IMR-90 (cell line): ENCODE results near the gene IGF2. TPM values are rescaled to one million over a fixed set of nuclear protein-coding genes. Genes with fewer than 3 reads are reported as not detected.

Source experiments
- ATAC-seq: fragments of 200-7000 bp; cut with Tn5 transposase; 2 replicates; pipeline ENCODE4 v1.9.1; 2020; ENCODE audit warnings: low read depth, mild to moderate bottlenecking, moderate library complexity
- BruUV-seq: library from RNA; stranded (reverse); fragments of 400-500 nt; replicated peaks from 2 replicates; lab custom pipeline; 2021; lab: Mats Ljungman, UMichigan
- CTCF ChIA-PET: fragments of 300-600 bp; formaldehyde crosslinking; extraction: SDS; loops from one replicate; lab custom pipeline; 2021; ENCODE audit warnings: antibody characterized with exemption; lab: Yijun Ruan, JAX
- POLR2A ChIA-PET: fragments of 300-600 bp; sonication (Branson Sonifier 250); formaldehyde crosslinking; loops from one replicate; lab custom pipeline; 2022; ENCODE audit warnings: antibody characterized with exemption; ENCODE audit not compliant: unreplicated experiment; lab: Charles Lee
- DNase-seq: peaks from one replicate; pipeline ENCODE4 v3.0.0; 2013
- H2AFZ ChIP-seq: replicated peaks from 2 replicates; pipeline ENCODE3; 2013; ENCODE audit warnings: low read length, mild to moderate bottlenecking; ENCODE audit not compliant: poor library complexity
- H2AK5ac ChIP-seq: 2 replicates; pipeline ENCODE4 v1.6.1; 2013; ENCODE audit warnings: low read depth, low read length, inconsistent platforms
- H2AK9ac ChIP-seq: replicated peaks from 2 replicates; pipeline ENCODE3; 2013; ENCODE audit warnings: mild to moderate bottlenecking, low read depth, low read length, moderate library complexity; ENCODE audit not compliant: poor library complexity
- H2BK120ac ChIP-seq: 2 replicates; pipeline ENCODE4 v1.6.1; 2013; ENCODE audit warnings: low read depth, low read length, inconsistent platforms
- H2BK15ac ChIP-seq: 3 replicates; pipeline ENCODE4 v1.6.1; 2013; ENCODE audit warnings: low read depth, low read length, inconsistent platforms
- H2BK20ac ChIP-seq: 2 replicates; pipeline ENCODE4 v1.6.1; 2013; ENCODE audit warnings: low read depth, mild to moderate bottlenecking, inconsistent platforms, low read length, moderate library complexity
- H2BK5ac ChIP-seq: 2 replicates; pipeline ENCODE4 v1.6.1; 2013; ENCODE audit warnings: mild to moderate bottlenecking, low read depth, low read length, inconsistent platforms; ENCODE audit not compliant: poor library complexity, severe bottlenecking
- H3K14ac ChIP-seq: replicated peaks from 2 replicates; pipeline ENCODE4 v1.6.1; 2013; ENCODE audit warnings: low read depth, low read length, inconsistent platforms
- H3K18ac ChIP-seq: 2 replicates; pipeline ENCODE4 v1.6.1; 2013; ENCODE audit warnings: low read depth, low read length, control low read depth
- H3K23ac ChIP-seq: 2 replicates; pipeline ENCODE4 v1.6.1; 2013; ENCODE audit warnings: low read depth, low read length, inconsistent platforms
- H3K27ac ChIP-seq: 2 replicates; pipeline ENCODE4 v1.5.1; 2013; ENCODE audit warnings: mild to moderate bottlenecking, control low read depth, low read length; ENCODE audit not compliant: insufficient read depth
- H3K27me3 ChIP-seq: 2 replicates; pipeline ENCODE4 v1.6.1; 2013; ENCODE audit warnings: low read length; ENCODE audit not compliant: control insufficient read depth, insufficient read depth
- H3K36me3 ChIP-seq: 2 replicates; pipeline ENCODE4 v1.6.1; 2013; ENCODE audit warnings: low read length, mixed read lengths; ENCODE audit not compliant: control insufficient read depth, insufficient read depth
- H3K4ac ChIP-seq: 2 replicates; pipeline ENCODE4 v1.6.1; 2013; ENCODE audit warnings: low read depth, low read length, inconsistent platforms
- H3K4me1 ChIP-seq: 2 replicates; pipeline ENCODE4 v1.6.1; 2013; ENCODE audit warnings: low read length, mixed read lengths; ENCODE audit not compliant: control insufficient read depth, insufficient read depth
- H3K4me2 ChIP-seq: 2 replicates; pipeline ENCODE4 v1.6.1; 2013; ENCODE audit warnings: low read depth, mild to moderate bottlenecking, control low read depth, low read length, moderate library complexity
- H3K4me3 ChIP-seq: 2 replicates; pipeline ENCODE4 v1.5.1; 2013; ENCODE audit warnings: low read depth, mild to moderate bottlenecking, control low read depth, low read length, moderate library complexity; ENCODE audit not compliant: insufficient read depth
- H3K56ac ChIP-seq: 2 replicates; pipeline ENCODE4 v1.6.1; 2013; ENCODE audit warnings: low read length, inconsistent platforms; ENCODE audit not compliant: insufficient read depth; ENCODE audit errors: extremely low read depth
- H3K79me1 ChIP-seq, 2 experiments: 2 replicates each; pipeline ENCODE4 v1.6.1; 2013; ENCODE audit warnings: low read length in 2 of 2, inconsistent platforms in 1 of 2, low read depth in 1 of 2
- H3K9ac ChIP-seq: 2 replicates; pipeline ENCODE4 v1.6.1; 2013; ENCODE audit warnings: low read depth, low read length, control low read depth
- H3K9me1 ChIP-seq: 2 replicates; pipeline ENCODE4 v1.6.1; 2013; ENCODE audit warnings: low read length, inconsistent platforms; ENCODE audit not compliant: insufficient read depth
- H3K9me3 ChIP-seq: 2 replicates; pipeline ENCODE4 v1.6.1; 2013; ENCODE audit warnings: low read length; ENCODE audit not compliant: control insufficient read depth, insufficient read depth
- H4K20me1 ChIP-seq: 2 replicates; pipeline ENCODE4 v1.6.1; 2013; ENCODE audit warnings: low read length, inconsistent platforms; ENCODE audit not compliant: insufficient read depth
- H4K5ac ChIP-seq: 2 replicates; pipeline ENCODE4 v1.6.1; 2013; ENCODE audit warnings: mild to moderate bottlenecking, low read depth, low read length, control low read depth
- H4K8ac ChIP-seq, 2 experiments: 2 replicates each; pipeline ENCODE4 v1.6.1; 2013; ENCODE audit warnings: low read depth in 2 of 2, low read length in 2 of 2, control low read depth in 1 of 2, inconsistent platforms in 1 of 2
- H4K91ac ChIP-seq: 2 replicates; pipeline ENCODE4 v1.6.1; 2013; ENCODE audit warnings: low read depth, low read length, inconsistent platforms; ENCODE audit not compliant: insufficient read depth
- BHLHE40 ChIP-seq: fragments of 150-350 bp; IDR thresholded peaks from 2 replicates; pipeline ENCODE4 v1.6.1; 2016; ENCODE audit warnings: mild to moderate bottlenecking, low read depth, low read length
- CEBPB ChIP-seq: IDR thresholded peaks from 2 replicates; pipeline ENCODE4 v1.6.1; 2012; ENCODE audit warnings: low read depth, low read length, improper control_type of control experiment
- CHD1 ChIP-seq: IDR thresholded peaks from 2 replicates; pipeline ENCODE4 v1.6.1; 2012; ENCODE audit warnings: low read depth, low read length, improper control_type of control experiment
- CTCF ChIP-seq: conservative IDR thresholded peaks from 2 replicates; pipeline ENCODE4 v1.5.1; 2012; ENCODE audit warnings: mild to moderate bottlenecking, low read depth, low read length, improper control_type of control experiment
- ELK1 ChIP-seq: fragments of 150-350 bp; IDR thresholded peaks from 2 replicates; pipeline ENCODE4 v1.6.1; 2016; ENCODE audit warnings: low read depth, mild to moderate bottlenecking, low read length, moderate library complexity, borderline replicate concordance
- FOS ChIP-seq: fragments of 150-350 bp; IDR thresholded peaks from 2 replicates; pipeline ENCODE4 v1.6.1; 2016; ENCODE audit warnings: low read depth, low read length
- MAFK ChIP-seq: IDR thresholded peaks from 2 replicates; pipeline ENCODE4 v1.6.1; 2012; ENCODE audit warnings: low read depth, low read length, improper control_type of control experiment
- MAZ ChIP-seq: IDR thresholded peaks from 2 replicates; pipeline ENCODE4 v1.6.1; 2012; ENCODE audit warnings: low read depth, mild to moderate bottlenecking, low read length, improper control_type of control experiment, moderate library complexity, borderline replicate concordance
- MXI1 ChIP-seq: IDR thresholded peaks from 2 replicates; pipeline ENCODE4 v1.6.1; 2012; ENCODE audit warnings: low read depth, mild to moderate bottlenecking, low read length, moderate library complexity, borderline replicate concordance
- POLR2A ChIP-seq: IDR thresholded peaks from 2 replicates; pipeline ENCODE4 v1.6.1; 2012; ENCODE audit warnings: mild to moderate bottlenecking, low read depth, low read length
- RAD21 ChIP-seq: IDR thresholded peaks from 2 replicates; pipeline ENCODE4 v1.6.1; 2012; ENCODE audit warnings: low read length, improper control_type of control experiment
- RCOR1 ChIP-seq: IDR thresholded peaks from 2 replicates; pipeline ENCODE4 v1.6.1; 2012; ENCODE audit warnings: mild to moderate bottlenecking, low read length, improper control_type of control experiment; ENCODE audit not compliant: insufficient replicate concordance
- RFX5 ChIP-seq: IDR thresholded peaks from 2 replicates; pipeline ENCODE4 v1.8.0; 2012; ENCODE audit warnings: low read depth, mild to moderate bottlenecking, low read length, moderate library complexity
- SMC3 ChIP-seq: fragments of 150-350 bp; IDR thresholded peaks from 2 replicates; pipeline ENCODE4 v1.6.1; 2016; ENCODE audit warnings: low read depth, mild to moderate bottlenecking, antibody characterized with exemption, low read length, moderate library complexity
- WGBS, 2 experiments: methylation state at CpG; one replicate each; pipeline versions ENCODE4 v1.1.5 to v1.1.7; 2013; ENCODE audit warnings: missing lambda C conversion rate in 2 of 2; ENCODE audit not compliant: insufficient read length in 1 of 2; ENCODE audit errors: extremely low coverage in 2 of 2; 5-methylcytosine and 5-hydroxymethylcytosine counted together
- dilution Hi-C: fragments of 300-500 bp; cut with HindIII; formaldehyde crosslinking; loops from one replicate; pipeline ENCODE4 v1.14.3; 2018; ENCODE audit warnings: low sequenced_read_pairs; ENCODE audit not compliant: unreplicated experiment
- in situ Hi-C: fragments of 300-500 bp; cut with MboI; formaldehyde crosslinking; loops from 3 replicates; pipeline ENCODE4 v1.14.3; 2019; ENCODE audit warnings: low sequenced_read_pairs, inconsistent platforms, mixed read lengths
- intact Hi-C: fragments of 100-400 bp; cut with micrococcal nuclease; formaldehyde crosslinking; loops from 2 replicates; pipeline ENCODE4 v1.10.0; 2022
- polyA plus RNA-seq, 3 experiments: library from polyadenylated mRNA; depleted of rRNA; stranded (reverse); fragments of >200 nt; gene quantifications; 2 replicates each; pipeline ENCODE4 v1.2.3, GENCODE V29; 2012; ENCODE audit warnings: low replicate concordance in 1 of 3
- total RNA-seq: library from RNA; depleted of rRNA; stranded (reverse); fragments of >200 nt; gene quantifications from 2 replicates; pipeline ENCODE4 v1.2.3, GENCODE V29; 2012
- TF ChIP-seq, protein P1 (sequence below): fragments of 150-350 bp; IDR thresholded peaks from 2 replicates; pipeline ENCODE4 v1.6.1; 2017; ENCODE audit warnings: mild to moderate bottlenecking, antibody characterized with exemption, low read length, low read depth

The IGF2 gene
- total and polyA plus RNA-seq, 2 of the 4 experiments (the other 2 are of a cell fraction) = 2.3 to 21.8 TPM

GRCh38 chr11:2133241-2134021, 5.8 kb downstream of the IGF2 start:
- H3K36me3 ChIP-seq = peaks cover 2% of the 10 kb centered on the region; the same call in 1 of the 2 replicates
- POLR2A ChIA-PET = no interaction called here
- TF ChIP-seq CTCF = no peak
- TF ChIP-seq, protein P1, sequence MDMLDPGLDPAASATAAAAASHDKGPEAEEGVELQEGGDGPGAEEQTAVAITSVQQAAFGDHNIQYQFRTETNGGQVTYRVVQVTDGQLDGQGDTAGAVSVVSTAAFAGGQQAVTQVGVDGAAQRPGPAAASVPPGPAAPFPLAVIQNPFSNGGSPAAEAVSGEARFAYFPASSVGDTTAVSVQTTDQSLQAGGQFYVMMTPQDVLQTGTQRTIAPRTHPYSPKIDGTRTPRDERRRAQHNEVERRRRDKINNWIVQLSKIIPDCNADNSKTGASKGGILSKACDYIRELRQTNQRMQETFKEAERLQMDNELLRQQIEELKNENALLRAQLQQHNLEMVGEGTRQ = no peak
- TF ChIP-seq FOS = no peak
- no peak for TF ChIP-seq RAD21
- no peak for TF ChIP-seq MXI1
- TF ChIP-seq POLR2A = no peak
- TF ChIP-seq ELK1 = no peak
- TF ChIP-seq CHD1 = no peak
- no peak for TF ChIP-seq RCOR1
- no peak for TF ChIP-seq RFX5
- no peak for TF ChIP-seq MAZ
- no peak for TF ChIP-seq CEBPB
- TF ChIP-seq SMC3 = no peak
- no peak for TF ChIP-seq MAFK
- TF ChIP-seq BHLHE40 = no peak

More at GRCh38 chr11:2133241-2134021, 5.8 kb downstream of the IGF2 start:
- ATAC-seq (no peak), DNase-seq (no peak)
- no TSS peak for BruUV-seq
- Histone ChIP-seq H2AK9ac (no peak overlapping the region), H3K27me3 (peaks cover 31% of the 10 kb centered on the region), H3K27ac (no peak overlapping the region), H4K8ac (no peak overlapping the region), H3K56ac (no peak overlapping the region), H3K18ac (no peak overlapping the region), H2AFZ (no peak overlapping the region), H3K9ac (no peak overlapping the region), H4K20me1 (peaks cover 28% of the 10 kb centered on the region), H3K79me1 (peaks cover 0 to 9% of the 10 kb centered on the region in 2 experiments; a peak in 2 of 4 replicates), H2BK15ac (no peak overlapping the region), H4K91ac (no peak overlapping the region), H3K23ac (no peak overlapping the region), H4K5ac (no peak overlapping the region), H3K4me3 (no peak overlapping the region), H2BK5ac (no peak overlapping the region), H2AK5ac (no peak overlapping the region), H3K9me1 (peaks cover 7% of the 10 kb centered on the region), H3K14ac (no peak overlapping the region), H3K4ac (no peak overlapping the region), H2BK20ac (no peak overlapping the region), H3K4me2 (no peak overlapping the region), H2BK120ac (no peak overlapping the region), H3K9me3 (no peaks in the 10 kb centered on the region), H3K4me1 (no peaks in the 10 kb centered on the region)
- in situ Hi-C loops = no loop called here
- CTCF ChIA-PET = interaction anchor here (0.9 kb wide), 1 partner anchor 23 kb away, joined by 3 read pairs; no protein-coding TSS in a partner anchor
- dilution Hi-C loops = no loop called here
- intact Hi-C loops = no loop called here
- WGBS, 2 experiments = 65% methylated on average over 24 of the region's 33 CpGs; no CpG with 5 or more reads in 1 of the 2 experiments
